Colonic mucosa (tissue), 4 donors: ENCODE measurements around the gene STAB1. TPM values are rescaled to one million over a fixed set of nuclear protein-coding genes. Genes with fewer than 3 reads are reported as not detected.

ENCODE experiments used
- DNase-seq: peaks from one replicate; pipeline ENCODE4 v3.0.0-alpha.2; 2020
- H3K27ac ChIP-seq: fragments of 200-600 bp; one replicate; pipeline ENCODE4 v1.8.0; 2021
- H3K27me3 ChIP-seq: fragments of 200-600 bp; one replicate; pipeline ENCODE4 v1.8.0; 2021
- H3K36me3 ChIP-seq: fragments of 200-600 bp; one replicate; pipeline ENCODE4 v1.8.0; 2021
- H3K4me1 ChIP-seq: fragments of 200-600 bp; one replicate; pipeline ENCODE4 v1.8.0; 2021; ENCODE audit warnings: mild to moderate bottlenecking
- H3K4me3 ChIP-seq: fragments of 200-600 bp; one replicate; pipeline ENCODE4 v1.8.0; 2021
- H3K9ac ChIP-seq, 2 donors: one replicate each; pipeline ENCODE4 v1.7.0; 2013; ENCODE audit warnings: control low read depth in 2 of 2, low read depth in 2 of 2, low read length in 2 of 2
- H3K9me3 ChIP-seq: fragments of 200-600 bp; one replicate; pipeline ENCODE4 v1.8.0; 2021
- intact Hi-C: fragments of 100-400 bp; cut with DNase I; formaldehyde crosslinking; loops from one replicate; pipeline ENCODE4 v1.14.1; 2022
- total RNA-seq, 2 donors: library from RNA; stranded (reverse); fragmentation: NEBNext Ultra II Directional in 1 of 2; extraction: Animal tissue kit (Norgen Biotek cat#: 25700) in 1 of 2; gene quantifications; one replicate each; pipeline ENCODE4 v1.2.1, GENCODE V29; 2021
- TF ChIP-seq, protein P1 (sequence below): fragments of 200-600 bp; IDR thresholded peaks from one replicate; pipeline ENCODE4 v1.8.0; 2022; ENCODE audit warnings: antibody characterized with exemption, mild to moderate bottlenecking
- donor health status: healthy.
- donor health status: DM: no; HTN: no; CAD: no.
- donor health status: DM: no; HTN: no; CAD: no.

The STAB1 gene
- total RNA-seq, 2 donors from 2014 or later = 41.1 to 46.5 TPM

DNA sequence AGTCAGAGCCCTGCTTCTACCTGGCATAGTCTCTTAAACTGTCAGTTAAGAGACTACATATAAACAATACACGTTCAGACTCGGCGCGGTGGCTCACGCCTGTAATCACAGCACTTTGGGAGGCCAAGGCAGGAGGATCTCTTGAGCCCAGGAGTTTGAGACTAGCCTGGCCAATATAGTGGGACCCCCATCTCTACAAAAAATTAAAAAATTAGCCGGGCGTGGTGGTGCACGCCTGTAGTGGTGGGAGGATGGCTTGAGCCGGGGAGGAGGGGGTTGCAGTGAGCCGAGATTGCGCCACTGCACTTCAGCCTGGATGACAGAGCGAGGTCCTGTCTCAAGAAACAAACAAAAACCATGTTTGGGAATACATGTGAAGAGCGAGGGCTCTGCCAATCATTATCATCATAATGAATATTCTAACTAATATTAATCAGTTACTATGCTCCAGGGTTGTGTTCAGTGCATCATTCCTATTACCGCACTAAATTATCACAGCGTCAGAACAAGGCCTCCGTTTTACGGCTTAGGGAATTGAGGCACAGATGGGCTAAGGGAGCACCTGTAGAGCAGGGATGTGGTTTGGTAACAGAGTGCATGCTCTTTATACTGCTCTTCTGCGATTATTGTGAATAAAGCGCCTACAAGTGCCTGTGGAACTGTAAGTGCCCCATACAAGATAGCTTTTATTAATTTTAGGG lies 40.4 kb downstream of the STAB1 start:
- Histone ChIP-seq H3K36me3 (no peaks in the 10 kb centered on the region), H3K9me3 (no peaks in the 10 kb centered on the region), H3K27me3 (no peaks in the 10 kb centered on the region), H3K4me3 (peak overlapping the region; percentile 75), H3K9ac (peak overlapping the region in 1 of 2 donors; percentile 38), H3K4me1 (peaks cover 17% of the 10 kb centered on the region), H3K27ac (no peak overlapping the region)
- intact Hi-C loops = no loop called here
- TF ChIP-seq, protein P1, sequence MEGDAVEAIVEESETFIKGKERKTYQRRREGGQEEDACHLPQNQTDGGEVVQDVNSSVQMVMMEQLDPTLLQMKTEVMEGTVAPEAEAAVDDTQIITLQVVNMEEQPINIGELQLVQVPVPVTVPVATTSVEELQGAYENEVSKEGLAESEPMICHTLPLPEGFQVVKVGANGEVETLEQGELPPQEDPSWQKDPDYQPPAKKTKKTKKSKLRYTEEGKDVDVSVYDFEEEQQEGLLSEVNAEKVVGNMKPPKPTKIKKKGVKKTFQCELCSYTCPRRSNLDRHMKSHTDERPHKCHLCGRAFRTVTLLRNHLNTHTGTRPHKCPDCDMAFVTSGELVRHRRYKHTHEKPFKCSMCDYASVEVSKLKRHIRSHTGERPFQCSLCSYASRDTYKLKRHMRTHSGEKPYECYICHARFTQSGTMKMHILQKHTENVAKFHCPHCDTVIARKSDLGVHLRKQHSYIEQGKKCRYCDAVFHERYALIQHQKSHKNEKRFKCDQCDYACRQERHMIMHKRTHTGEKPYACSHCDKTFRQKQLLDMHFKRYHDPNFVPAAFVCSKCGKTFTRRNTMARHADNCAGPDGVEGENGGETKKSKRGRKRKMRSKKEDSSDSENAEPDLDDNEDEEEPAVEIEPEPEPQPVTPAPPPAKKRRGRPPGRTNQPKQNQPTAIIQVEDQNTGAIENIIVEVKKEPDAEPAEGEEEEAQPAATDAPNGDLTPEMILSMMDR = no peak
- DNase-seq = peak; percentile 26

DNA sequence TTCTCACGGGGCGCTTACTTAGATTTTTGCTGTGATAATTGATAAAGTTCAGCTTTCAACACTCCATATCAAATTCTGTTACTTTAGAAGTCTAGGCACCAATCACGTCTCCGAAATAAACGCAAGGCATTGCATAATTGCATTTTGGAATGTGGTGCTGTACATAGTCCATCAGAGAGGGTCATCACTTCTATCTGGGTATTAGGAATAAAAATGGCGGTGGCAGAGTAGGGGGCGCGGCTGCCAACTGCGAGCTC lies 40.9 kb downstream of the STAB1 start:
- Histone ChIP-seq H3K9me3 (no peaks in the 10 kb centered on the region), H3K27me3 (no peaks in the 10 kb centered on the region), H3K4me3 (peak overlapping the region; percentile 75), H3K4me1 (peaks cover 17% of the 10 kb centered on the region), H3K27ac (no peak overlapping the region), H3K9ac (peak overlapping the region in 1 of 2 donors; percentile 38), H3K36me3 (no peaks in the 10 kb centered on the region)
- DNase-seq = no peak
- TF ChIP-seq, protein P1 = no peak
- intact Hi-C loops = no loop called here

DNA sequence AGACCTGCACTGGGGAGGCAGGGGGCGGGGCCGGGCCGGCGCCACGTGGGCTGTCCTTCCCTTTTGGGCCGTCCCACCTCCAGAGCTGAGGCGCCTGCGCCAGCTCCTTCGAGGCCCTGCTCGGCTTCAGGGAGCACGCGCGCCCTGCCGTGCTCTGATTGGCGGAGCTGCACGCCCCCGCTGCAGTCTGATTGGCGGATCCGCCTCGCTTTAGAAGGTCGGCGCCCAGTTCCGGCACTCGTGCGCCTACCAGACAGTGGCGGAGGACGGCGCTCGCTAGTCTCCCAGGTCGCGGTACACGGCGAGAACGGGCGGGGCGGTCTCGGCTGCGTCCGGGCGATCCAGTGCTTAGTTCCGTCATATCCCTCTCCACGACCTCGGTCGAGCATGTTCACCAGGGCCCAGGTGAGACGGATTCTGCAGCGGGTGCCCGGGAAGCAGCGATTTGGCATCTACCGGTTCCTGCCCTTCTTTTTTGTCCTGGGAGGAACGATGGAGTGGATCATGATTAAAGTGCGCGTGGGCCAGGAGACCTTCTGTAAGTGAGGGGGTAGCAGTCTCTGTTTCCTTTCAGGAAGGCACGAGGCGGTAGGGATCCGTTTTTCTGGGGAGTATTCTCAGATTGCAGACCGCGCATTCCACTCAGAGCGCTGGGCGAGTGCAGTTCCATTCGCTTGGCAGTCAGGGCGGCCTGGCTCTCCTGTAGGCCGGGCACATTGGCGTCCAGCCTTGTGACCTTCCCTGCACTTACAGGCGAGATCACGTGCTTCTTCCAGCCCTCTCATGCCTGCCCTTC lies 41.4 kb downstream of the STAB1 start, which contains the start of gene UQCC5:
UQCC5 (plus strand) TSS at position 237 of the 796 bp plus-strand sequence; CDS start at position 388, 151 bp downstream.
- Histone ChIP-seq H3K36me3 (no peaks in the 10 kb centered on the region), H3K9ac (peak within 1 kb of the TSS; percentile 72 to 95), H3K4me1 (peaks cover 17% of the 10 kb centered on the region), H3K27ac (peak within 1 kb of the TSS; percentile 88), H3K9me3 (no peaks in the 10 kb centered on the region), H3K4me3 (peak within 1 kb of the TSS; percentile 75), H3K27me3 (no peaks in the 10 kb centered on the region)
- intact Hi-C loops = no loop called here
- TF ChIP-seq, protein P1 = no peak
- DNase-seq = peak; percentile 97

DNA sequence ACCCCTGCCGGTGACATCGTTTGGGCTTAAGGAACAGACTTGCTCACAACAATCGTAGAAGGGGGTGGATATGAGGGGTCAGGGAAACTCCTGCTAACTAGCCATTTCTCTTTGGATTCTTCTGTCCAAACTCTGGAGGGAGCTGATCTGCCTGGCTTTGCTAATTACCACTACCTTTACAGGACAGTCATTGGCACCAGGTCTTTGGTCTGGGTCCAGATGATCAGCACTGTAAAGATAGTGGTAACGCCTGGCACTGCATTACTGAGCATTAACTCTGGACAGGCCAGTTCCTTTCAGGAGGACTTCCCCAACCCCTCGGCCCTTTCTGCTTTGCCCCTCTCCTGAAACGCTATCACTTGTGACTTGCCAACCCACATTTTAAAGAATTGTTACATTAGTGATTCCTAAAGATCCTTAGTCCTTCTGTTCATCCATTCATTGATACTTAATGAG lies 42.1 kb downstream of the STAB1 start:
- Histone ChIP-seq H3K4me3 (peak overlapping the region; percentile 75), H3K4me1 (peaks cover 17% of the 10 kb centered on the region), H3K36me3 (no peaks in the 10 kb centered on the region), H3K27ac (peak overlapping the region; percentile 88), H3K9me3 (no peaks in the 10 kb centered on the region), H3K9ac (peak overlapping the region; percentile 72 to 95), H3K27me3 (no peaks in the 10 kb centered on the region)
- TF ChIP-seq, protein P1 = no peak
- DNase-seq = no peak
- intact Hi-C loops = no loop called here

DNA sequence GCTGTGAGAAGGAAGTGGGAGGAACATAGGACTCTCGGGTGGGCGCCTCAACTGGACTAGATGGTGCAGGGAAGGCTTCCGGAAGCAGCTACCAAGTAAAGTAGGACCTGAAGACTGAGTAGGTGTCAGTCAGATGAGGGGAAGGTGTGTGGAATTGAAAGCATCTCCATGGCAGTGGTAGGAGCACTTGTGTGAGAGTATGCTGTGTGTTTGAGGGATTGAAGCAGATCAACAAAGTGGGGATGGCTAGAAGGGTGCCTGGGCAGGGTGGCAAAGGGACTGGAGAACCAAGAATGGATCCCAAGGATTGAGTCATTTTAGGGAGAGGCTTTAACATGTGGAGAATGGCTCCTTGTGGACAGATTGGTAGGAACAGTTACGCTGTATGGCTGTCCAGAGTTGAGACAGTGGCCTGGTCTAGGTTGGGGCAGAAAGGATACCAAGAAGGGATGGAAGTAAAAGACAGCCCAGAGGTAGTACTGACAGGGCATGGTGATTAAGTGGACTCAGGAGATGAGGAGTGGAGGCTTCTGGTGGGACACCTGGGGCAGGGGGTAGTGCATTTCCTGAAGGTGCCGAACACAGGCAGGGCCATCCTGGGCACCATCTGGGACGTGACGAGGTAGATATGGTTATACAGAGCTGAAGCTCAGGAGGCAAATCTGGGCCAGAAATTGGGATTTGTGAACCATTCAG lies 42.7 kb downstream of the STAB1 start:
- peak; percentile 18 for DNase-seq
- peaks cover 14% of the 10 kb centered on the region for H3K4me1 ChIP-seq

More for the DNA sequence above, 42.7 kb downstream of the STAB1 start:
- TF ChIP-seq, protein P1 = no peak
- Histone ChIP-seq H3K4me3 (peak overlapping the region; percentile 75), H3K27me3 (no peaks in the 10 kb centered on the region), H3K27ac (no peak overlapping the region), H3K9me3 (no peaks in the 10 kb centered on the region), H3K9ac (peak overlapping the region in 1 of 2 donors; percentile 95), H3K36me3 (no peaks in the 10 kb centered on the region)
- intact Hi-C loops = no loop called here
